ENCODE results near the gene PSMB2. TPM values are rescaled to one million over a fixed set of nuclear protein-coding genes. Genes with fewer than 3 reads are reported as not detected.
A peak's percentile ranks its signal among the peaks of the same experiment; 100 is the strongest.

PSMB2 gene
- total RNA-seq, 1 donor from 2014 or later, result 39.3 TPM

DNA sequence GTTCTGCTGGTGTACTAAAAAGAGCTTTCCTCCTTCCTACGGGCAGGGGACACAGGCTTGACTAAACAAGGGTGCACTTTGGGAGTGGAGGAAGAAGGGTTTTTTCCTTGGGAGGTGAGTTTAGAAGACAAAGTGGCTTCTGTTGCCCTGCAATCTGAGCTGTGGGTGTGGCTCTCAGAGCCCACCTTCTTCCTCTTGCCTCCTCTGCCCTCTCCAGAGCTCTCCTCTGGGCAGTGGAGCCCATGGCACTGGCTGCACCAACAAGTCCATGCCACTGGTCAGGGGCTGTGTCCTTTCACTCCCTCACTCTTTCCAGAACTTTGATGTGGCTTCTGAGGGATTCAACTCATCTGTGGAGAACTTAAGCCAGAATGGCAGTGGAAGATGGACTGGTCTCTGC is 25.6 kb upstream of the PSMB2 start:
- no peak for DNase-seq (ENCODE audit: extremely low spot score in 2 of 2)
- Histone ChIP-seq H3K9me3 (no peaks in the 10 kb centered on the region), H3K27ac (no peak overlapping the region), H3K4me3 (no peak overlapping the region), H3K36me3 (no peaks in the 10 kb centered on the region), H3K27me3 (no peaks in the 10 kb centered on the region), H3K4me1 (no peaks in the 10 kb centered on the region)
- intact Hi-C loops (cut with DNase I), result no loop called here
- TF ChIP-seq, protein P1, sequence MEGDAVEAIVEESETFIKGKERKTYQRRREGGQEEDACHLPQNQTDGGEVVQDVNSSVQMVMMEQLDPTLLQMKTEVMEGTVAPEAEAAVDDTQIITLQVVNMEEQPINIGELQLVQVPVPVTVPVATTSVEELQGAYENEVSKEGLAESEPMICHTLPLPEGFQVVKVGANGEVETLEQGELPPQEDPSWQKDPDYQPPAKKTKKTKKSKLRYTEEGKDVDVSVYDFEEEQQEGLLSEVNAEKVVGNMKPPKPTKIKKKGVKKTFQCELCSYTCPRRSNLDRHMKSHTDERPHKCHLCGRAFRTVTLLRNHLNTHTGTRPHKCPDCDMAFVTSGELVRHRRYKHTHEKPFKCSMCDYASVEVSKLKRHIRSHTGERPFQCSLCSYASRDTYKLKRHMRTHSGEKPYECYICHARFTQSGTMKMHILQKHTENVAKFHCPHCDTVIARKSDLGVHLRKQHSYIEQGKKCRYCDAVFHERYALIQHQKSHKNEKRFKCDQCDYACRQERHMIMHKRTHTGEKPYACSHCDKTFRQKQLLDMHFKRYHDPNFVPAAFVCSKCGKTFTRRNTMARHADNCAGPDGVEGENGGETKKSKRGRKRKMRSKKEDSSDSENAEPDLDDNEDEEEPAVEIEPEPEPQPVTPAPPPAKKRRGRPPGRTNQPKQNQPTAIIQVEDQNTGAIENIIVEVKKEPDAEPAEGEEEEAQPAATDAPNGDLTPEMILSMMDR (IDR thresholded peaks at IDR 0.05), result no peak

DNA sequence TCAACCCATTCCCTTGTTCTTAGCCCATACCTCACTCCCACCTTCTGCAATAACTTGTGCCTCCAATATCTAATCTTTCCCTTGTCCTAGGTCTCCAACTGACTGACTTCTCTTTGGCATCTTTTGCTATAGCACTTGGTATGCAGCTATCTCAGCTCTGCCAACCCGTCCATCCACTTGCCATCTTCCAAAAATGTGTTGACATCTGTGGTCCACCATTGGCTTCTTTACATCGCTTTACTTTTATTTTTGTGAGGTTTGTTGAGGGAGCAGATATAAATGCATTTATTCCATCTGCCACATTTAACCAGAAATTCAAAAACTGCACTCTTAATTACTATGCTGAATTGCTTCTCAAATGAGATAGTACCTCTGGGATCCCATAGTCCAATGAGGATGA is 24.9 kb upstream of the PSMB2 start:
- Histone ChIP-seq H3K4me3 (no peak overlapping the region), H3K27me3 (no peaks in the 10 kb centered on the region), H3K36me3 (no peaks in the 10 kb centered on the region), H3K4me1 (no peaks in the 10 kb centered on the region), H3K9me3 (no peaks in the 10 kb centered on the region), H3K27ac (no peak overlapping the region)
- no peak for DNase-seq (ENCODE audit: extremely low spot score in 2 of 2)
- TF ChIP-seq, protein P1 (IDR thresholded peaks at IDR 0.05), result no peak
- TF ChIP-seq POLR2A (IDR thresholded peaks at IDR 0.05) (no peak), POLR2AphosphoS5 (IDR thresholded peaks at IDR 0.05; ENCODE audit: insufficient read depth in 1 of 2, low read depth in 1 of 2) (no peak)
- intact Hi-C loops (cut with DNase I), result no loop called here

DNA sequence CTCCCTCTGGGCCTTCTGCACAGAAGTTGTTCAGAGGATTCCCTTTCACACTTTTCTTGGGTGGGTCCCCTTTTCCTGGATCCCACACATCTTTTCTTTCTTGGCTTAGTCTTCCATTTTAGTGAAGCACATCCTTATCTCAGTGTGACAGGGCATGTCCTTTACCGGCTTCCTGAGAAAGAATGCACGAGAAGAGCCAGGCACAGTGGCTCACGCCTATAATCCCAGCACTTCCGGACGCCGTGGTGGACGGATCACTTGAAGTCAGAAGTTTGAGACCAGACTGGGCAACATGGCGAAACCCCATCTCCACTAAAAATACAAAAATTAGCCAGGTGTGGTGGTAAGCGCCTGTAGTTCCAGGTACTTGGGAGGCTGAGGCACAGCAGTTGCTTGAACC is 22.1 kb upstream of the PSMB2 start:
- Histone ChIP-seq H3K4me3 (no peak overlapping the region), H3K36me3 (no peaks in the 10 kb centered on the region), H3K27ac (no peak overlapping the region), H3K27me3 (no peaks in the 10 kb centered on the region), H3K4me1 (no peaks in the 10 kb centered on the region), H3K9me3 (no peaks in the 10 kb centered on the region)
- intact Hi-C loops (cut with DNase I), result no loop called here
- TF ChIP-seq POLR2AphosphoS5 (IDR thresholded peaks at IDR 0.05; ENCODE audit: insufficient read depth in 1 of 2, low read depth in 1 of 2) (no peak), POLR2A (IDR thresholded peaks at IDR 0.05) (no peak)
- TF ChIP-seq, protein P1 (IDR thresholded peaks at IDR 0.05), result no peak
- DNase-seq (ENCODE audit: extremely low spot score in 2 of 2), result no peak

DNA sequence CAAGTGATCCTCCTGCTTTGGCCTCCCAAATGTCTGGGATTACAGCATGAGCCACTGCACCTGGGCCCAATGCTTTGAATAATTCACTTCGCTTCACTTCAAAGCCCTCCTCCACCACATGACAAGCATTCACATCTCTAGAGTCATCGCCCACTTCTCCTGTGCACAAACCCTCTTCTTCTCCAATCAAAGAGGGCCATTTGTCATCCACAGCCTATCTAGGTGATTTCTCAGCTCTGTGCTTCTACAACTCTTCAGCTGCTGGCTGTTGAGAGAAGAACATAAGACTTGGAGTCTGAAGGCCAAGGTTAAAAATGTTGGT is 20.1 kb upstream of the PSMB2 start:
- peak in 1 of 2 donors; percentile 3 for DNase-seq (ENCODE audit: extremely low spot score in 2 of 2)
- H3K4me1 ChIP-seq, result no peaks in the 10 kb centered on the region
- no peaks in the 10 kb centered on the region for H3K36me3 ChIP-seq
- H3K27me3 ChIP-seq, result no peaks in the 10 kb centered on the region
- intact Hi-C loops (cut with DNase I), result no loop called here
- H3K9me3 ChIP-seq, result no peaks in the 10 kb centered on the region
- no peak overlapping the region for H3K4me3 ChIP-seq
- TF ChIP-seq POLR2AphosphoS5 (IDR thresholded peaks at IDR 0.05; ENCODE audit: insufficient read depth in 1 of 2, low read depth in 1 of 2), result no peak
- H3K27ac ChIP-seq, result no peak overlapping the region

DNA sequence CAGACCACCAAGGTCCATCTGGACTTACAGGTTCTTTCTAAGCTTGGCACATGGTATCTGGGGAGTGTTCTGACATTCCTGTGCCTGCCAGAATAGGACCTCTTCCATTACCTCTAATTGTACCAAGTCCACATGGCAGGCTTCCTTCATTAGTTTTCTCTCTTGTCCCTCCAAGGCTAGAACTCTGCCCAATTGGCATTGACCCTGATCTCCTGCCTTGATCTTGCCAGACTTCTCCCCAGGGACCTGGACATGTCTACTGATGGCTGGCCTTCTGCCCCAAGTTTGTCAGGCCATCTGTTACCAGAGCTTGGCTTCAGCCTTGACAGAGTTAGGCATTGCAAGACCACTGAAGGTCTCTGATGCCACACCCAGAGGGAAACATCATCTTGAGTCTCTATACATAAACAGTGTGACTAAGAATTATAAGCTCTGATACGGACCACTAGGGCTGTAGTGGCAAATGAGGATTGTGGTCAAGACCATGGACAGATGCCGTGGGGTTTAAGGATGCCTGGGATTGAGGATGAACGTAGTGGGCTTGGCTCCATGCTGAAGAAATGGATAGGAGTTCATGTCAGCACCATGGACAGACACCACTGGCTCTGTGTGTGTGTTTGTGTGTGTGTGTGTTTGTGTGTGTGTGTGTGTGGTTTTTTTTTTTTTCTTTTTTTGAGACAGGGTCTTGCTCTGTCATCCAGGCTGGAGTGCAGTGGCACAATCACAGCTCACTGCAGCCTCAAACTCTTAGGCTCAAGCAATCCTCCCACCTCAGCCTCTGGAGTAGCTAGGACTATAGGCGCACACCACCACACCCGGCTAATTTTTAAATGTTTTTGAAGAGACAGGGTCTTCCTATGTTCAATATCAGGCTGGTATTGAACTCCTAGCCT is 19.5 kb upstream of the PSMB2 start:
- DNase-seq (ENCODE audit: extremely low spot score in 2 of 2), result peak in 1 of 2 donors; percentile 10
- no peaks in the 10 kb centered on the region for H3K36me3 ChIP-seq

More for the DNA sequence above, 19.5 kb upstream of the PSMB2 start:
- Histone ChIP-seq H3K4me1 (no peaks in the 10 kb centered on the region), H3K27me3 (no peaks in the 10 kb centered on the region), H3K27ac (no peak overlapping the region), H3K4me3 (no peak overlapping the region), H3K9me3 (no peaks in the 10 kb centered on the region)
- TF ChIP-seq, protein P1 (IDR thresholded peaks at IDR 0.05), result no peak
- TF ChIP-seq POLR2AphosphoS5 (IDR thresholded peaks at IDR 0.05; ENCODE audit: insufficient read depth in 1 of 2, low read depth in 1 of 2) (no peak), POLR2A (IDR thresholded peaks at IDR 0.05) (no peak)
- intact Hi-C loops (cut with DNase I), result no loop called here
